C4-2B (cell line): ENCODE measurements around the gene PAM.

Experiments used
- ZFX ChIP-seq: fragments of 450-650 bp; IDR thresholded peaks from 2 replicates; pipeline ENCODE4 v1.6.1; 2017
- TF ChIP-seq, protein P1 (sequence below): fragments of 450-650 bp; conservative IDR thresholded peaks from 2 replicates; pipeline ENCODE4 v1.5.1; 2017; ENCODE audit warnings: mild to moderate bottlenecking

GRCh38 chr5:102762095-102762534 lies 7.0 kb downstream of the PAM start:
- TF ChIP-seq, protein P1, sequence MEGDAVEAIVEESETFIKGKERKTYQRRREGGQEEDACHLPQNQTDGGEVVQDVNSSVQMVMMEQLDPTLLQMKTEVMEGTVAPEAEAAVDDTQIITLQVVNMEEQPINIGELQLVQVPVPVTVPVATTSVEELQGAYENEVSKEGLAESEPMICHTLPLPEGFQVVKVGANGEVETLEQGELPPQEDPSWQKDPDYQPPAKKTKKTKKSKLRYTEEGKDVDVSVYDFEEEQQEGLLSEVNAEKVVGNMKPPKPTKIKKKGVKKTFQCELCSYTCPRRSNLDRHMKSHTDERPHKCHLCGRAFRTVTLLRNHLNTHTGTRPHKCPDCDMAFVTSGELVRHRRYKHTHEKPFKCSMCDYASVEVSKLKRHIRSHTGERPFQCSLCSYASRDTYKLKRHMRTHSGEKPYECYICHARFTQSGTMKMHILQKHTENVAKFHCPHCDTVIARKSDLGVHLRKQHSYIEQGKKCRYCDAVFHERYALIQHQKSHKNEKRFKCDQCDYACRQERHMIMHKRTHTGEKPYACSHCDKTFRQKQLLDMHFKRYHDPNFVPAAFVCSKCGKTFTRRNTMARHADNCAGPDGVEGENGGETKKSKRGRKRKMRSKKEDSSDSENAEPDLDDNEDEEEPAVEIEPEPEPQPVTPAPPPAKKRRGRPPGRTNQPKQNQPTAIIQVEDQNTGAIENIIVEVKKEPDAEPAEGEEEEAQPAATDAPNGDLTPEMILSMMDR, result no peak
- no peak for TF ChIP-seq ZFX
